ENCODE measurements around the gene GEMIN7.

GRCh38 chr19:45115809-45116615 lies 37.0 kb downstream of the GEMIN7 start:
- TF ChIP-seq UBTF (CRISPR knock-in tag; IDR thresholded peaks at IDR 0.05): no peak
- TF ChIP-seq ZNF670 (CRISPR knock-in tag; IDR thresholded peaks at IDR 0.05; ENCODE audit: borderline replicate concordance): no peak
- TF ChIP-seq ETV6 (CRISPR knock-in tag; conservative IDR thresholded peaks at IDR 0.05): no peak
